Right atrium auricular region (tissue), 2 donors: ENCODE data around the gene MASP2. TPM values are rescaled to one million over a fixed set of nuclear protein-coding genes. Genes with fewer than 3 reads are reported as not detected.
A peak's percentile ranks its signal among the peaks of the same experiment; 100 is the strongest.
"Not testable (repeated sequence)": the region's sequence is repeated elsewhere in the genome, so short reads cannot be mapped to it uniquely, and the experiment has no call there.

Source experiments
- DNase-seq: peaks from one replicate; pipeline ENCODE4 v3.0.0-alpha.2; 2019; ENCODE audit warnings: low spot score
- H3K27ac ChIP-seq, 2 donors: fragments of 200-600 bp; sonication (generic); 1 replicate in 1 of 2; 2 replicates in 1 of 2; pipeline ENCODE4 v1.5.1; 2016 to 2019
- H3K27me3 ChIP-seq, 2 donors: fragments of 200-600 bp; sonication (generic); one replicate each; pipeline versions ENCODE4 v1.5.1 to v1.6.0; 2017 to 2019
- H3K36me3 ChIP-seq: fragments of 200-600 bp; sonication (generic); one replicate; pipeline ENCODE4 v1.5.1; 2016
- H3K4me1 ChIP-seq, 2 donors: fragments of 200-600 bp; sonication (generic); one replicate each; pipeline versions ENCODE4 v1.5.1 to v1.6.0; 2017 to 2019
- H3K4me3 ChIP-seq, 2 donors: fragments of 200-600 bp; sonication (generic); 1 replicate in 1 of 2; 2 replicates in 1 of 2; pipeline ENCODE4 v1.5.1; 2017 to 2019; ENCODE audit warnings: mild to moderate bottlenecking in 1 of 2, moderate library complexity in 1 of 2
- H3K9me3 ChIP-seq, 2 donors: fragments of 200-600 bp; sonication (generic); one replicate each; pipeline ENCODE4 v1.5.1; 2019
- CTCF ChIP-seq, 2 donors: fragments of 200-600 bp; sonication (generic); IDR thresholded peaks; one replicate each; pipeline ENCODE4 v1.5.1; 2019; ENCODE audit warnings: antibody characterized with exemption in 2 of 2
- total RNA-seq, 2 donors: library from RNA; depleted of rRNA; stranded (reverse); fragments of >200 nt; gene quantifications; one replicate each; pipeline ENCODE4 v1.1.0, GENCODE V29; 2016

The MASP2 gene
- total RNA-seq, 2 donors from 2014 or later = not detected

GRCh38 chr1:11064942-11065341, 17.9 kb upstream of the MASP2 start:
- peaks cover 53% of the 10 kb centered on the region for H3K36me3 ChIP-seq
- H3K4me3 ChIP-seq = no peak overlapping the region
- no peaks in the 10 kb centered on the region for H3K9me3 ChIP-seq
- H3K4me1 ChIP-seq = peaks cover 0 to 15% of the 10 kb centered on the region in 2 donors
- no peak for DNase-seq
- no peak for TF ChIP-seq CTCF (IDR thresholded peaks at IDR 0.05)
- no peaks in the 10 kb centered on the region for H3K27me3 ChIP-seq
- H3K27ac ChIP-seq = no peak overlapping the region

- DNase-seq, H3K27ac ChIP-seq, H3K9me3 ChIP-seq, H3K27me3 ChIP-seq, H3K4me3 ChIP-seq: not testable (repeated sequence)
- Histone ChIP-seq H3K36me3 (peaks cover 44% of the 10 kb centered on the region), H3K4me1 (peaks cover 0 to 21% of the 10 kb centered on the region in 2 donors)
Observed at GRCh38 chr1:11063937-11064537, 17.0 kb upstream of the MASP2 start.

GRCh38 chr1:11062965-11063401, 15.9 kb upstream of the MASP2 start:
- no peaks in the 10 kb centered on the region for H3K9me3 ChIP-seq
- no peaks in the 10 kb centered on the region for H3K27me3 ChIP-seq
- TF ChIP-seq CTCF (IDR thresholded peaks at IDR 0.05) = no peak
- DNase-seq = no peak
- H3K27ac ChIP-seq = no peak overlapping the region
- peaks cover 33% of the 10 kb centered on the region for H3K36me3 ChIP-seq
- no peak overlapping the region for H3K4me3 ChIP-seq
- H3K4me1 ChIP-seq = peaks cover 0 to 27% of the 10 kb centered on the region in 2 donors

- no peak for DNase-seq
- H3K4me3 ChIP-seq = no peak overlapping the region
- peaks cover 0 to 27% of the 10 kb centered on the region in 2 donors for H3K4me1 ChIP-seq
- no peak for TF ChIP-seq CTCF (IDR thresholded peaks at IDR 0.05)
- H3K36me3 ChIP-seq = peaks cover 21% of the 10 kb centered on the region
- no peaks in the 10 kb centered on the region for H3K27me3 ChIP-seq
- H3K27ac ChIP-seq = no peak overlapping the region
- H3K9me3 ChIP-seq = no peaks in the 10 kb centered on the region
Observed at GRCh38 chr1:11061652-11062365, 14.8 kb upstream of the MASP2 start.

GRCh38 chr1:11059968-11060830, 13.2 kb upstream of the MASP2 start, which contains the start of gene SRM:
SRM (minus strand) TSS chr1:11060018; CDS start chr1:11059943, 75 bp downstream.
- H3K27me3 ChIP-seq = no peaks in the 10 kb centered on the region
- peaks cover 18% of the 10 kb centered on the region for H3K36me3 ChIP-seq
- H3K4me3 ChIP-seq = peak within 1 kb of the TSS; percentile 97 to 98
- DNase-seq = peak; percentile 84
- peaks cover 0 to 27% of the 10 kb centered on the region in 2 donors for H3K4me1 ChIP-seq
- TF ChIP-seq CTCF (IDR thresholded peaks at IDR 0.05) = peak; percentile 48 to 53
- H3K27ac ChIP-seq = peak within 1 kb of the TSS; percentile 51 to 76
- H3K9me3 ChIP-seq = no peaks in the 10 kb centered on the region
